Upper lobe of left lung (tissue), 4 donors: ENCODE measurements around the gene S100A9.

Experiments
- CTCF ChIP-seq, 6 experiments: fragments of 450-650 bp in 4 of 6; fragments of 200-600 bp in 2 of 6; sonication (generic) in 2 of 6; IDR thresholded peaks; one replicate each; pipeline ENCODE4 v1.5.1; 2016 to 2019; ENCODE audit warnings: antibody characterized with exemption in 6 of 6
- POLR2A ChIP-seq, 4 donors: fragments of 450-650 bp; IDR thresholded peaks; one replicate each; pipeline ENCODE4 v1.5.1; 2016 to 2017; ENCODE audit warnings: antibody characterized with exemption in 4 of 4, mild to moderate bottlenecking in 2 of 4
- POLR2AphosphoS5 ChIP-seq, 2 donors: sonication (generic); formaldehyde crosslinking; IDR thresholded peaks; one replicate each; pipeline ENCODE4 v1.5.1; 2017; ENCODE audit warnings: antibody characterized with exemption in 2 of 2

DNA sequence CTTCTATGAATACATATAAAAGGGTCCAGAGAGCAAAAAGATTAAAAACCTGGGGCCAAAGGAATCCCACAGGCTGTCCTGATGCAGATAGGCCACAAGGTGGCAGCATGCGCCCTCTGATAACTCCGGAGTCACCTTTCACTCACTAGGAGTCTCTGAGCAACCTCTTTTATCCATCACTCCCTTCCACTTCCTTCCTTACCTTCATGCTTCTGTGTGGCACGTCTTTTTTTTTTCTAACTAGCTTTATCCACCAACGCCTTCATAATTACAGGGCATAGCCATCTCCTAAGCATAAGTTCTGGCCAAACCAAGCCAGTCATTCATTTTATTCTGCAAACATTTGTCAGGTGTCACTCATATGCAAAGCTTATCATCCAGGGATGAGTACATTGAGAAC is 5.1 kb upstream of the S100A9 start:
- TF ChIP-seq CTCF (IDR thresholded peaks at IDR 0.05) (peak; percentile 55 to 89 (median 76)), POLR2AphosphoS5 (IDR thresholded peaks at IDR 0.05) (no peak), POLR2A (IDR thresholded peaks at IDR 0.05) (no peak)
